Fibroblast of skin of scalp (primary cell): ENCODE measurements around the gene VIL1. TPM values are rescaled to one million over a fixed set of nuclear protein-coding genes. Genes with fewer than 3 reads are reported as not detected.

Experiments
- DNase-seq: peaks from one replicate; pipeline ENCODE4 v3.0.0-alpha.2; 2013
- polyA plus RNA-seq, 2 experiments: library from polyadenylated mRNA; unstranded; fragments of 120-200 nt; gene quantifications; one replicate each; pipeline ENCODE4 v1.2.1, GENCODE V29; 2013; ENCODE audit not compliant: insufficient read length in 2 of 2

VIL1 gene
- polyA plus RNA-seq (2013, experiment 1 of 2; ENCODE audit: insufficient read length): 0.24 TPM
- polyA plus RNA-seq (2013, experiment 2 of 2; ENCODE audit: insufficient read length): 0.41 TPM

GRCh38 chr2:218418717-218419458, at the start of gene VIL1:
VIL1 (plus strand) TSS chr2:218419123; CDS start chr2:218423779, 4,656 bp downstream.
- no peak for DNase-seq

- no peak for DNase-seq
Measured at GRCh38 chr2:218369330-218369729, 49.6 kb upstream of the VIL1 start.

GRCh38 chr2:218370410-218371063, 48.4 kb upstream of the VIL1 start:
- DNase-seq: peak; percentile 27

- DNase-seq: no peak
Measured at GRCh38 chr2:218371983-218372350, 47.0 kb upstream of the VIL1 start.

- no peak for DNase-seq
Measured at GRCh38 chr2:218374795-218375194, 44.1 kb upstream of the VIL1 start.

GRCh38 chr2:218375212-218375611, 43.7 kb upstream of the VIL1 start:
- DNase-seq: peak; percentile 70

- no peak for DNase-seq
Measured at GRCh38 chr2:218378053-218378452, 40.9 kb upstream of the VIL1 start.

GRCh38 chr2:218381916-218382366, 37.0 kb upstream of the VIL1 start, which contains the start of gene SLC11A1:
SLC11A1 (plus strand) TSS chr2:218382273; CDS start chr2:218382369, 96 bp downstream.
- no peak for DNase-seq

GRCh38 chr2:218382785-218383184, 36.1 kb upstream of the VIL1 start:
- DNase-seq: no peak

GRCh38 chr2:218383892-218384519, 34.9 kb upstream of the VIL1 start:
- DNase-seq: no peak

GRCh38 chr2:218384975-218385374, 33.9 kb upstream of the VIL1 start:
- DNase-seq: no peak

- no peak for DNase-seq
Measured at GRCh38 chr2:218386505-218387368, 32.2 kb upstream of the VIL1 start.

- no peak for DNase-seq
Measured at GRCh38 chr2:218387369-218388194, 31.3 kb upstream of the VIL1 start.

- DNase-seq: no peak
Measured at GRCh38 chr2:218389333-218390150, 29.4 kb upstream of the VIL1 start.

GRCh38 chr2:218391202-218391601, 27.7 kb upstream of the VIL1 start:
- DNase-seq: no peak

- no peak for DNase-seq
Measured at GRCh38 chr2:218392459-218392858, 26.5 kb upstream of the VIL1 start.

- no peak for DNase-seq
Measured at GRCh38 chr2:218392891-218393462, 25.9 kb upstream of the VIL1 start.

- DNase-seq: no peak
Measured at GRCh38 chr2:218393750-218394290, 25.1 kb upstream of the VIL1 start.

GRCh38 chr2:218394298-218395089, 24.4 kb upstream of the VIL1 start:
- DNase-seq: no peak
